Tibial nerve (tissue), 4 donors: Measurements from ENCODE around the gene PAPPA2.

Source experiments
- EP300 ChIP-seq, 2 donors: sonication (generic); formaldehyde crosslinking; IDR thresholded peaks; one replicate each; pipeline ENCODE4 v1.6.1; 2017; ENCODE audit warnings: antibody characterized with exemption in 2 of 2, mild to moderate bottlenecking in 1 of 2
- POLR2A ChIP-seq, 2 donors: fragments of 450-650 bp; IDR thresholded peaks; one replicate each; pipeline ENCODE4 v1.6.1; 2017; ENCODE audit warnings: antibody characterized with exemption in 2 of 2, mild to moderate bottlenecking in 2 of 2, moderate library complexity in 2 of 2
- TF ChIP-seq, protein P1 (sequence below), 5 experiments: fragments of 200-600 bp in 3 of 5; fragments of 450-650 bp in 2 of 5; sonication (generic) in 3 of 5; IDR thresholded peaks; one replicate each; pipeline ENCODE4 v1.5.1; 2016 to 2019; ENCODE audit warnings: antibody characterized with exemption in 5 of 5, mild to moderate bottlenecking in 3 of 5, moderate library complexity in 2 of 5

DNA sequence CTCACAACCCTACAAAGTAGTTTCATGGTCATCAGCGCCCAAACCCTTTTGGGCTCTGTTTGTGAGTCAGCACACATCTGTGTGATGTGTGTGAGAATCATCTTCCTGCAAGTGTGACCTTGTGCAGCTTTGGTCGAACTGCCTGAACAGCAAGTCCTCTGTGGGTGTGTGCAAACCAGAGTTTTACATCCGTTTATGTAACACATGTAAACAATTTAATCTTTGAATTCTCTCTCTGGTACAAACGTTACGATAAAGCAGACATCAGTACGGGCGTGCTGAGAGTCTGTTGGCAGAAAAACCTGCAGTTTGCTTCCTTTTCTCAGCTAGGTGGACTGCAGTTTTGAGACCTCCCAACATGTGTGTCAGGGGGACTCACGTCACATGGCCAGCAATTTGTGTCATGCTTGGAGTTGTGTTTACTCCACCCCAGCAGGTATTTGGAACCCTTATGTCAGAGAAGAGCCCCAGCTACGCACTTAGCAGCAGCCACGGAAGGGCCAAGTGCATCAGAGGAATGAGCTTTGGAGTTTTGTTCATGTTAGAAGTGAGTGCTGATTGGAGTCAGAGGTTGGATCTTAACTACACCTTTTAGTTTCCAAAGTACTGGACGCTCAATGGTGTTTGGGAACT is 230.8 kb downstream of the PAPPA2 start:
- TF ChIP-seq, protein P1, sequence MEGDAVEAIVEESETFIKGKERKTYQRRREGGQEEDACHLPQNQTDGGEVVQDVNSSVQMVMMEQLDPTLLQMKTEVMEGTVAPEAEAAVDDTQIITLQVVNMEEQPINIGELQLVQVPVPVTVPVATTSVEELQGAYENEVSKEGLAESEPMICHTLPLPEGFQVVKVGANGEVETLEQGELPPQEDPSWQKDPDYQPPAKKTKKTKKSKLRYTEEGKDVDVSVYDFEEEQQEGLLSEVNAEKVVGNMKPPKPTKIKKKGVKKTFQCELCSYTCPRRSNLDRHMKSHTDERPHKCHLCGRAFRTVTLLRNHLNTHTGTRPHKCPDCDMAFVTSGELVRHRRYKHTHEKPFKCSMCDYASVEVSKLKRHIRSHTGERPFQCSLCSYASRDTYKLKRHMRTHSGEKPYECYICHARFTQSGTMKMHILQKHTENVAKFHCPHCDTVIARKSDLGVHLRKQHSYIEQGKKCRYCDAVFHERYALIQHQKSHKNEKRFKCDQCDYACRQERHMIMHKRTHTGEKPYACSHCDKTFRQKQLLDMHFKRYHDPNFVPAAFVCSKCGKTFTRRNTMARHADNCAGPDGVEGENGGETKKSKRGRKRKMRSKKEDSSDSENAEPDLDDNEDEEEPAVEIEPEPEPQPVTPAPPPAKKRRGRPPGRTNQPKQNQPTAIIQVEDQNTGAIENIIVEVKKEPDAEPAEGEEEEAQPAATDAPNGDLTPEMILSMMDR (IDR thresholded peaks at IDR 0.05), result no peak
- TF ChIP-seq POLR2A (IDR thresholded peaks at IDR 0.05), result no peak
- no peak for TF ChIP-seq EP300 (IDR thresholded peaks at IDR 0.05)
